ENCODE measurements around the gene TCF3.
"Not testable (repeated sequence)": the region's sequence is repeated elsewhere in the genome, so short reads cannot be mapped to it uniquely, and the experiment has no call there.

Gene TCF3

GRCh38 chr19:1652471-1653299, at the start of gene TCF3:
TCF3 (minus strand) TSS chr19:1652615; CDS start chr19:1650248, 2,367 bp downstream.
- DNase-seq (ENCODE audit: low read depth, low spot score) = peak; percentile 97

DNA sequence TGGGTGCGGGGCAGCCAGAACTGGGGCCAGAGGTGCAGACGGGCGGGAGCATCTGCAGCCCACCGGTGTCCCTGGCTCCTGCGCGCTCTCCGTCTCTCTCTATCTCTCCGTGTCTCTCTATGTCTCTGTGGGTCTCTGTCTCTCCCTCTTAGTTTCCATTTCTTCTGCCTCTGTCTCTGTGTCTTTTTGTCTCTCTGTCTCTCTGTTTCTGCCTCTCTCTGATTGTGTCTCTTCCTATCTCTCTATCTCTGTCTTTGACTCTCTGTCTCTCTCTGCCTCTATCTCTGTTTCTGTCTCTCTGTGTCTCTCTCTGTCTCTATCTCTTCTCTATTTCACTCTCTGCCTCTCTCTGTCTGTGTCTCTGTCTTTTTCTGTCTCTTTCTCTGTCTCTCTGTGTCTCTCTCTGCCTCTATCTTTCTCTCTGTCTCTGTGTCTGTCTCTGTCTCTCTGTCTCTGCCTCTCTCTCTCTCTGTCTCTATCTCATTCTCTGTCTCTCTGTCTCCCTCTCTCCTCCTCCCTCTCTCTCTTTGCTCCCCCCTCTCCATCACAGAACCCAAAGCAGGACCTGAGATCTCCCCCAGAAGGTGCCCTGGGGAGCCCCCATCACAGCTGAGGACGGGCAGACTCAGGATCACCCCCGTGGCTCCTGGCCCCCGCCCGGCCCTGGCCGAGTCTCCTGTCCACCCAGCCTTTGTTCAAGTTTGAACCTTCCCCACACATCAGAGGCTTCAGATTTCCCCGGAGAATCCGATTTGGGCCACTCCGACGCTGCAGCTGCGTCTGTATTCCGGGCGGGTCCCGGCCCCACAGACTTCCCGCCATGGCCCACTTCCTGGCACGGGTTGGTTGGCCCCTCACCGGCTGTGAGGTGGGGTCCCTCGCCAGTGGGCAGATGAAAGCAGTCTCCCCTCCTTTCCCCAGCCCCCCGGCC, 48.6 kb upstream of the TCF3 start:
- DNase-seq (ENCODE audit: low read depth, low spot score) = no peak

DNA sequence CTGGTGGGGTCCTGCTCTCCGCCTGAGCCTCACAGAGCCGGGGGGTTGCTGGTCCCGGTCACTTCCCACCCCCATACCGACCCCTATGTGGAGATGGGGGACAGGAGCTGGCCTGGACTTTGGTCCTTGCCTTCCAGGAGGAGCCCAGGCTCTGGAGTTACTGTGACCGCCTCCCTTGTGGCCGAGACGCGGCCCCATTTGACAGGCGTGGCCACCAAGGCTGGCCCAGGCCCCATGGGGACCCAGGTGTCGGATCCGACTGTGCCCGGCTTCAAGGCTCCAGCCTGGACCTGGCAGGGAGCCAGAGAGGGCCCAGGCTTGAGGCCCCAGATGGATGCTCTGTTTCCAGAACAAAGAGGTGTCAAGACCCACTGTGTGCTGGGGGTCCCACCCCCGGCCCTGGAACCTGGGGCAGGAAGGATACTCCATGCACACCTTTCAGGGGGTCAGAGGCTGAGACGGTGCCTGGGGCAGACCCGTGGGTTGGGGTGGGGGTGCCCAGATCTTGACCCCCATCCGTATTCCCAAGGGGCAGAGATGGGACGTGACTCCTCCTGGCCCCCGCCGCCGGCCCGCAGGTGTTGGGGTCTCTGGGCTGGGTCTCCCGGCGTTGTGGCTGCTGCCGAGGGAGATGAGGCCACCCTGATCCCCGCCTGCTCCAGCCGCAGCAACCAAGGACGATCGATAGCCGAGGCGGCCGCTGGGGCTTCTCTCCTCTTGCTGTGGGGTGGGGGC, 47.8 kb upstream of the TCF3 start:
- DNase-seq (ENCODE audit: low read depth, low spot score) = no peak

DNA sequence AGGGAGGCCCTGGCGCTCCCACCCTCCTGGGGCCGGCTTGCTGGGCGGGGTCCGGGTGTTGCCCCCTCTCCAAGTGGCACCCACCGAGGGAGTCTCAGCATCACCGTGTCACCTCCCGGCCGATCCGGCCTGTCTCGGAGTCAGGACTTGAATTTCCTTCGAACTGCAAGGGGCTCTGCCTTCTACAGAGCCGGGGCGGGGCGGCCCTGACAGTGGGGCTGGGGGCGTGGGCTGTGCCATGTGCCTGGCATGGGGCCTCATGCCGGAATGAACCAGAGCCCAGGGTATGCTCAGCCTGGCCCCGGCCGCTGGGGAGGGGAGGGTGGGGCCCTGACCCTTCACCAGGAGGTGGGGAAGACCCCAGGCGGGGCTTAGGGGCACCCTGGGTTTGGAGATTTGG, 47.0 kb upstream of the TCF3 start:
- no peak for DNase-seq (ENCODE audit: low read depth, low spot score)

GRCh38 chr19:1698636-1699035, 46.2 kb upstream of the TCF3 start:
- no peak for DNase-seq (ENCODE audit: low read depth, low spot score)

DNA sequence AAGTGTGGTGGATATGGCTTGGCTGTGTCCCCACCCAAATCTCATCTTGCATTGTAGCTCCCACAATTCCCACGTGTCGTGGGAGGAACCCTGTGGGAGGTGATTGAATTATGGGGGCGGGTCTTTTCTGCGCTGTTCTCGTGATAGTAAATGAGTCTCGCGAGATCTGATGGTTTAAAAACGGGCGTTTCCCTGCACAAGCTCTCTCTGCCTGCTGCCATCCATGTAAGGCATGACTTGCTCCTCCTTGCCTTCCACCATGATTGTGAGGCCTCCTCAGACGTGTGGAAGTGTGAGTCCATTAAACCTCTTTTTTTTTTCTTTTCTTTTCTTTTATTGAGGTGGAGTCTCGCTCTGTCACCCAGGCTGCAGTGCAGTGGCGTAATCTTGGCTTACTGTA, 43.1 kb upstream of the TCF3 start:
- not testable (repeated sequence) for DNase-seq (ENCODE audit: low read depth, low spot score)

- no peak for DNase-seq (ENCODE audit: low read depth, low spot score)
These were observed 39.3 kb upstream of the TCF3 start for GRCh38 chr19:1691589-1692290.

GRCh38 chr19:1690699-1691307, 38.4 kb upstream of the TCF3 start:
- DNase-seq (ENCODE audit: low read depth, low spot score) = peak; percentile 38

DNA sequence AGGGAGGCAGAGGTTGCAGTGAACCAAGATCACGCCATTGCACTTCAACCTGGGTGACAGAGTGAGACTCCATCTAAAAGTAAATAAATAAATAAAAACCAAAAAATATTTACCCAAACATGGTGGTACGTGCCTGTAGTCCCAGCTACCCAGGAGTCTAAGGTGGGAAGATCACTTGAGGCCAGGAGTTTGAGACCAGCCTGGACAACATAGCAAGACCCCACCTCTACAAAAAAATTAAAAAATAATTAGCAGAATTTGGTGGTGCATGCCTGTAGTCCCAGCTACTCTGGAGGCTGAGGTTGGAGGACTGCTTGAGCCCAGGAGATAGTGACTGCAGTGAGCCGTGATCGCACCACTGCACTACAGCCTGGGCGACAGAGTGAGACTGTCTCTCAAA, 33.4 kb upstream of the TCF3 start:
- DNase-seq (ENCODE audit: low read depth, low spot score) = not testable (repeated sequence)

- DNase-seq (ENCODE audit: low read depth, low spot score) = no peak
These were observed 32.6 kb upstream of the TCF3 start for GRCh38 chr19:1685046-1685445.

GRCh38 chr19:1684573-1684912, 32.1 kb upstream of the TCF3 start:
- no peak for DNase-seq (ENCODE audit: low read depth, low spot score)

DNA sequence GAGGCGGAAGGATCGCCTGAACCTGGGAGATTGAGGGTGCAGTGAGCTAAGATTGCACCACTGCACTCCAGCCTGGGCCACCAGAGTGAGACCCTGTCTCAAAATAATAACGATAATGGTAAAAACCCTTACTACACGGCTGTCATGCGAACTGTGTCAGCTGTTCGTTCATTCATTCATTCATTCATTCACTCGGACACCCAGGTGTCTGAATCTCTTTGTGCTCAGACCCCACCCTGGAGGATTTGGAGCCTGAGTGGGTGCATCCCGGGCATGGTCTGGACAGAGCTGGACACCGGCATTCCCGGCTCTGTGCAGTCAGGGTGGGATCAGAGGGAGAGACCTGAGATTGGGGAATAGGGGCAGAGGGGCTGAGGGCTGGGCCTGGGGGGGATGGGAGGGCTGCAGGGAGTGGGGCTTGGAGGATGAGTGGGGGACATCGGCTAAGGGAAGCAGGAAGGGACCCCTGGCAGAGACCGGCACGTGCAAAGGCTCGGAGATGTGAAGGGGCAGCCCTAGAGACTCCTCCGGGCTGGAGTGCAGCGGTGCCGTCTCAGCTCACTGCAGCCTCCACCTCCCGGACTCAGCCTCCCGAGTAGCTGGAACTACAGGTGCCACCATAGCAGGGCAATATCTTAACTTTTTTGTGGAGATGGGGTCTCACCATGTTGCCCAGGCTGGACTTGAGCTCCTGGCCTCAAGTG, 31.6 kb upstream of the TCF3 start:
- no peak for DNase-seq (ENCODE audit: low read depth, low spot score)

DNA sequence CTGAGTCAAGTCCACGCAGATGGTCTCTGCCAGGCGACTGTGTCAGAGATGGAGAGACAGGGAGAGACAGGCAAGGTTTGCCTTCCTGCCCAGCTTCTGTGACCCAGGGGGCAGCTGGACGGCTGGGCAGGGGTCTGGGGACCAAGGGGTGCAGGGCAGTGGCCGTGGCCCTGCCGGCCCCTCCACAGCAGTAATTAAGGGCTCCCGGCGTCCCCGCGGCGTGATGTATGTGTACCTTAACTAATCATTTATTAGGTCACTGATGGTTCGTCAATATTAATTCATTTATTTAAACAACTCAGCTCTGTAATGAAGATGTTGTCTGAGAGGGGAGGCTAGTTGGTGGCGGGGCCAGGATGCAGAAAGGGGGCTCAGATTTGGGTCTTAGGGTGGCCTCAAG, 28.6 kb upstream of the TCF3 start:
- DNase-seq (ENCODE audit: low read depth, low spot score) = no peak

- no peak for DNase-seq (ENCODE audit: low read depth, low spot score)
These were observed 25.7 kb upstream of the TCF3 start for GRCh38 chr19:1678073-1678472.

DNA sequence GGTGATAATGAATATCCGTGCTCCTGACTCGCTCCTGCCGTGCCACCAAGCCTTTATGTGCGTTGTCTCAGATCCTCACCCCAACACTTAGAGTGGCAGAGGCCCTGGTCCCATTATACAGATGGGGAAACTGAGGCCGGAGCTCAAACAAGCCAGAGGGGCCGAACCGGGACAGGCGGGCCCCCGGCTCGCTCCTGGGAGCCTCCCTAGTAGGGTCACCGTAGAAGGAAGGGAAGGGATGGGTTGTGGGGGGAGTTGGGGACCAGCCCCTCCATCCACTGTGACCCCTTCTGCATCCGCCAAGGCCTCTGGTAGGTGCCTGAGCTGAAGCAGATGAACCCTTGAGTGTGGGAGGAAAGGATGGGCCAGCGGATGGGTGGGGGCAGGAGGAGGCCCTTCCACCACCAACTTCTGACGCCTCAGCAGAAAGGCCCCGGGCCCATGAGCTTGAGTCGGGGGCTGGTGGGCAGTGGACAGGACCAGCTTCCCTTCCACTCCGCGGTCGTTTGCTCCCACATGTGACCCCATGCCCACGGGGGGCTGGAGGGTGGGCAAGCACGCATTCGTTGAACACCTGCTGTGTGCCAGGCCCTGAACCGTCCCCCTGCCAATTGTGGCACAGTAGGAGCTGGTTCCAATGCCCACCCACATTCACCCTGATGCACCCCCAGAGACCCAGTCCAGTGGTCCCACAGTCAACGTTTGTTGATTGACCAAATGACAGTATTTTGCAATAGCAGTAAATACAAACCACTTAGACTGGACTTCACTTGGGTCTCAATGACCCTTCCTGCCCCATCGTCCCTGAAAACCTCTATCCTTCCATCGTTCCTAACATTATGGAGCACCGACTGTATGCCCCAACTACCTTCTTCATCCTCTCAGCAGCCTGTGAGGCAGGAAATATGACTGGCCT, 24.2 kb upstream of the TCF3 start:
- no peak for DNase-seq (ENCODE audit: low read depth, low spot score)

DNA sequence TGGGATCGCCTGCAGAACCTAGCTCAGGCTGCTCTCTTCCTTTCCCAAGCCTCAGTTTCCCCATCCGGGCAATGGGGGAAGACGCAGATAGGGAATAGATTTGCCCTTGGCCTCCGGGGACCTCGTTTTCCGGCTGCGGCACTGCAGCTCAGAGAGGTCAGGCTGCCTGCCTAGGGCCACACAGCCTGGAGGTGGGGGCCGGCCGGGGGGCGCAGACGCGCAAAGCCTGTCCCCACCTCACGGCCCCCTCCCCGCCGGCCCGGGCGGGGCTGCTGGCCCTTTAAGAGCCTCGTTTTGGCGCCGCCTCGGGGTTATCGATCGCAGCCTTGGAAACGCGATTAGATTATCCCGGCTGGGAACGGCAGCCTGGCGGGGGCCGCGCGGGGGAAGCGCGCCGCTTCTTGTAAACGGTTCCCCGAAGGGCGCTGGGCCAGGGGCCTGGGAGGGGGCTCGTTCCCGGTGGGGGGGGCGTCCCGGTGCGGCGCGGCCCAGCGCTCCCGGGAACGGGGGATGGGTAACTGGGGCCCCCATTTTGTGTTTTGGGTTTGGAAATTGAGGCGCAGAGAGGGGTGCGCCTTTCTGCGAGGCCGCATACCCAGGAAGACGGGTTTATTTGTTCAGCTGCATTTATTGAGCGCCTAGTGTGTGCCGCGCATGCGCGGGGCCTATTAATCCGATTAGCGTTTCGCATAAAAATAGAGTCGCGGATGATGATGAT, 23.4 kb upstream of the TCF3 start:
- DNase-seq (ENCODE audit: low read depth, low spot score) = no peak

- no peak for DNase-seq (ENCODE audit: low read depth, low spot score)
These were observed 21.9 kb upstream of the TCF3 start for GRCh38 chr19:1674293-1674679.

DNA sequence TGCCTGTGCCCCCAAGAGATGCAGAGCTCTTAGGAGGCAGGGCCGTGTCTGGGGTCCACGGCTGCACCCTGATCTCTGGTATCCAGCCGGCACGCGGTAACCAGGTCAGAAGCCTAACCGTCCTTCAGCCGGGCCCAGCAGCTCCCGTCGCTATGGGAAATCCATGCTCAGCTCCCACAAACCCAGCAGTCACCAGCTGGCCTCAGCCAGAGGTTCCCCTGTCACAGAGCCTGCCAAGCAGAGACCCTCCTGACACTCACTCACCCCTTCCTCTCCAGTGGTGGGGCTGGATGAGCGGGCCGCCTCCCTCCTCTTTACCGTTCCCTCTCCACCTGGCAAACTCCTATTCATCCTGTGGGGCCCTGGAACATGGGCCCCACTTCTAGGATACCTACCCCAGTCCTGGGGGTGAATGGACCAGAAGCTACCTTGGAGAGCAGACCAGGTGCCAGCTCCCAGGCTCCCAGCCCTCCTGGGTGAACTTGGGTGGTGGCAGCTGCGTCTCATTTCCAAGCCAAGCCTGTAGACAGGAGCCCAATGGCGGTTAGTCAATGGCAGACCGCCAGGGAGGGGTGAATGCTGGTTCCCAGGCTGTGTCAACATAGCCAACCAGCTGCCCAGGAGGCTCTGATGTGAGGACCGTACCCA, 21.4 kb upstream of the TCF3 start:
- no peak for DNase-seq (ENCODE audit: low read depth, low spot score)

Measured in activated naive CD8-positive, alpha-beta T cell treated with anti-CD3 and anti-CD28 coated beads, Interleukin-2, amount 50 U/mL, for 16 hours (primary cell).